ENCODE data around the gene SMOC1.

Gene SMOC1

GRCh38 chr14:70034257-70034656, 155.0 kb downstream of the SMOC1 start:
- no peak overlapping the region for H3K4me3 ChIP-seq (ENCODE audit: low read depth, low read length)
- TF ChIP-seq, protein P1, sequence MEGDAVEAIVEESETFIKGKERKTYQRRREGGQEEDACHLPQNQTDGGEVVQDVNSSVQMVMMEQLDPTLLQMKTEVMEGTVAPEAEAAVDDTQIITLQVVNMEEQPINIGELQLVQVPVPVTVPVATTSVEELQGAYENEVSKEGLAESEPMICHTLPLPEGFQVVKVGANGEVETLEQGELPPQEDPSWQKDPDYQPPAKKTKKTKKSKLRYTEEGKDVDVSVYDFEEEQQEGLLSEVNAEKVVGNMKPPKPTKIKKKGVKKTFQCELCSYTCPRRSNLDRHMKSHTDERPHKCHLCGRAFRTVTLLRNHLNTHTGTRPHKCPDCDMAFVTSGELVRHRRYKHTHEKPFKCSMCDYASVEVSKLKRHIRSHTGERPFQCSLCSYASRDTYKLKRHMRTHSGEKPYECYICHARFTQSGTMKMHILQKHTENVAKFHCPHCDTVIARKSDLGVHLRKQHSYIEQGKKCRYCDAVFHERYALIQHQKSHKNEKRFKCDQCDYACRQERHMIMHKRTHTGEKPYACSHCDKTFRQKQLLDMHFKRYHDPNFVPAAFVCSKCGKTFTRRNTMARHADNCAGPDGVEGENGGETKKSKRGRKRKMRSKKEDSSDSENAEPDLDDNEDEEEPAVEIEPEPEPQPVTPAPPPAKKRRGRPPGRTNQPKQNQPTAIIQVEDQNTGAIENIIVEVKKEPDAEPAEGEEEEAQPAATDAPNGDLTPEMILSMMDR (IDR thresholded peaks at IDR 0.05; ENCODE audit: low read depth, low read length) = no peak

DNA sequence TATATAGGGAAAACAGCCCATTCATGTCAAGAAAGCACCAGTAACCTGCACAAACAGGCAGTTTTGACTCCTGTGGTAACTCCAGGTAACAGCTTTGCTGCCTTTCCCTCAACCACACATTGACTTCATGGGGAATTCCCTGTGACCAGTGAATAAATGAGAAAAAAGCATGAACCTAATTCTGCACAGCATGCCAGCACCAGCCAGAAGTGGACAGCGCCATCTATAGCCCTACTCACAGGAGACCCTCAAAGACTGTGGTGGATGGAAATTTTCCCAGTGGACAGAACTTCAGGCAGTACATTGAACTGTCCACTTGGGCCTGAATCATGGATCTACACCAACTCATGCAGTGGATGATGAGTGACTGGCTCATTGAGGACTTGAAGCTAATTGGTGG, 157.4 kb downstream of the SMOC1 start:
- H3K4me3 ChIP-seq (ENCODE audit: low read depth, low read length) = no peak overlapping the region
- TF ChIP-seq, protein P1 (IDR thresholded peaks at IDR 0.05; ENCODE audit: low read depth, low read length) = no peak

- H3K4me3 ChIP-seq (ENCODE audit: low read depth, low read length) = no peak overlapping the region
- TF ChIP-seq, protein P1 (IDR thresholded peaks at IDR 0.05; ENCODE audit: low read depth, low read length) = no peak
Measured at GRCh38 chr14:70043001-70043400, 163.8 kb downstream of the SMOC1 start.

- TF ChIP-seq, protein P1 (IDR thresholded peaks at IDR 0.05; ENCODE audit: low read depth, low read length) = no peak
- H3K4me3 ChIP-seq (ENCODE audit: low read depth, low read length) = no peak overlapping the region
Measured at GRCh38 chr14:70045310-70045709, 166.1 kb downstream of the SMOC1 start.

GRCh38 chr14:70045844-70046535, 166.8 kb downstream of the SMOC1 start:
- no peak overlapping the region for H3K4me3 ChIP-seq (ENCODE audit: low read depth, low read length)
- TF ChIP-seq, protein P1 (IDR thresholded peaks at IDR 0.05; ENCODE audit: low read depth, low read length) = peak; percentile 63

GRCh38 chr14:70047598-70048312, 168.5 kb downstream of the SMOC1 start:
- no peak overlapping the region for H3K4me3 ChIP-seq (ENCODE audit: low read depth, low read length)
- TF ChIP-seq, protein P1 (IDR thresholded peaks at IDR 0.05; ENCODE audit: low read depth, low read length) = no peak

DNA sequence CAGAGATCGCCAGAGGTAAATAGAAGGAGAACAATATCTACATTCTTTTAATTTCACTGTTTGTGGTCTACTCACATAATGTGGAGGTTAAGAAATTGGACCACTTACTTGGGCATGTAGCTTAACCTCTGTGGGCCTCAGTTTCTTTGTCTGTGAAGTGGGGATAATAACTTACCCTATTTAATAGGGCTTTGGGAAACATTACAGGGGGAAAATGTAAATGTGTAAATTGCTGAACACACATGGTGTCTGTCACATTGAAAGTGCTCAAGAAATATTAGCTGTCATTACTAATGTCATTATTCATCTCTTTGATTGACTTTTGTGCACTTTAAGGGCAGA, 169.1 kb downstream of the SMOC1 start:
- TF ChIP-seq, protein P1 (IDR thresholded peaks at IDR 0.05; ENCODE audit: low read depth, low read length) = no peak
- no peak overlapping the region for H3K4me3 ChIP-seq (ENCODE audit: low read depth, low read length)
